ENCODE data around the gene PTGS1. TPM values are rescaled to one million over a fixed set of nuclear protein-coding genes. Genes with fewer than 3 reads are reported as not detected.

The PTGS1 gene
- total and polyA plus RNA-seq, 8 donors: 0.32 to 9.9 (median 0.99) TPM

- intact Hi-C loops (cut with DNase I): loop anchor here in 1 of 3 donors (5.0 kb wide), 1 partner anchor 222 kb away; no protein-coding TSS in a partner anchor
- no peaks in the 10 kb centered on the region for H3K9me3 ChIP-seq
- no peak overlapping the region for H3K4me3 ChIP-seq
- TF ChIP-seq, protein P1, sequence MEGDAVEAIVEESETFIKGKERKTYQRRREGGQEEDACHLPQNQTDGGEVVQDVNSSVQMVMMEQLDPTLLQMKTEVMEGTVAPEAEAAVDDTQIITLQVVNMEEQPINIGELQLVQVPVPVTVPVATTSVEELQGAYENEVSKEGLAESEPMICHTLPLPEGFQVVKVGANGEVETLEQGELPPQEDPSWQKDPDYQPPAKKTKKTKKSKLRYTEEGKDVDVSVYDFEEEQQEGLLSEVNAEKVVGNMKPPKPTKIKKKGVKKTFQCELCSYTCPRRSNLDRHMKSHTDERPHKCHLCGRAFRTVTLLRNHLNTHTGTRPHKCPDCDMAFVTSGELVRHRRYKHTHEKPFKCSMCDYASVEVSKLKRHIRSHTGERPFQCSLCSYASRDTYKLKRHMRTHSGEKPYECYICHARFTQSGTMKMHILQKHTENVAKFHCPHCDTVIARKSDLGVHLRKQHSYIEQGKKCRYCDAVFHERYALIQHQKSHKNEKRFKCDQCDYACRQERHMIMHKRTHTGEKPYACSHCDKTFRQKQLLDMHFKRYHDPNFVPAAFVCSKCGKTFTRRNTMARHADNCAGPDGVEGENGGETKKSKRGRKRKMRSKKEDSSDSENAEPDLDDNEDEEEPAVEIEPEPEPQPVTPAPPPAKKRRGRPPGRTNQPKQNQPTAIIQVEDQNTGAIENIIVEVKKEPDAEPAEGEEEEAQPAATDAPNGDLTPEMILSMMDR (IDR thresholded peaks at IDR 0.05): no peak
- DNase-seq (no peak), FAIRE-seq (no peak), ATAC-seq (no peak)
- no peak overlapping the region for H3K27ac ChIP-seq
- H3K36me3 ChIP-seq: no peaks in the 10 kb centered on the region
- no peaks in the 10 kb centered on the region for H3K27me3 ChIP-seq
- WGBS, 2 donors: 61 to 71% methylated on average over 4 of the region's 4 CpGs
- no peaks in the 10 kb centered on the region for H3K4me1 ChIP-seq
Measured at GRCh38 chr9:122349201-122349600, 21.6 kb upstream of the PTGS1 start.

- WGBS, 2 donors: 26 to 28% methylated on average over 11 of the region's 11 CpGs
- FAIRE-seq: no peak
Measured at GRCh38 chr9:122350577-122351355, 20.1 kb upstream of the PTGS1 start.

DNA sequence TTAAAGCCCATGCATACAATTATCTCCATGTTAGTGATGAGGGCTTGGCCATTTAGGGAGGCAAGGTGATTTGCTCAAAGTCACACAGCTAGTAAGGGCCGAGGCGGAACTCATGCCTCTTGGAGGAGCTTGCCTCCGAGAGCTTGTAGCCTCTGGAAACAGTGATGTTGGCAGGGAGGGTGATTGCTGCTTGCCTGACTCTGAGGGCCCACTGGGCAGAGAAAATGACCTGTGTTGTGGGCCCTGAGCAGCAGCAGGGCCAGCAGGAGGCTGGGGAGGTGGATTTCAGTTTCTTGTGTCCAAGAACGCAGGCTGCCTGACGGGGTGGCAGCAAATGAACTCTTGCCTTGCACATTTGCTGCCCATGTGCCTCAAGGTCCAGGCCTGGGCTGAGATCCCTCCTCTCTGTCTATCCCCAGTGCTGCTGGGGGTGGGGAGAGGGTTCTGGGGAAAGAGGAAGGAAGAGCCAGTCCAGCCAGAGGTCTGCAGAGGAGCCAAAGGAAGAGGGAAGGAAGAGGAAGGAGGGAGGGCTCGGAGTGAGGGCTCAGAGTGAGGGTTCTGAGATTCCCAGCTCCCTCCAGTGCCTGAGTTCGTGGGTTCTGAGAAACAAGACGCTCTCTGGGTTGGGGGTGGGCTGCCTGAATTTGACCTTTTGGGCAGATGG, 16.2 kb upstream of the PTGS1 start:
- Histone ChIP-seq H3K9me3 (no peaks in the 10 kb centered on the region), H3K27ac (no peak overlapping the region), H3K4me3 (no peak overlapping the region), H3K36me3 (no peaks in the 10 kb centered on the region), H3K27me3 (no peaks in the 10 kb centered on the region), H3K4me1 (no peaks in the 10 kb centered on the region)
- FAIRE-seq (no peak), ATAC-seq (peak in 2 of 4 donors; percentile 46 to 66), DNase-seq (peak in 1 of 6 donors; percentile 43)
- WGBS, 2 donors: 78 to 82% methylated on average over 8 of the region's 8 CpGs
- TF ChIP-seq, protein P1 (IDR thresholded peaks at IDR 0.05): no peak
- intact Hi-C loops (cut with DNase I): loop anchor here in 1 of 3 donors (10.0 kb wide), 1 partner anchor 240 kb away; no protein-coding TSS in a partner anchor

More at GRCh38 chr9:122350577-122351355, 20.1 kb upstream of the PTGS1 start:
- DNase-seq: peak; percentile 65 to 95 (median 84)
- intact Hi-C loops (cut with DNase I): loop anchor here in 2 of 3 donors (2.0 to 10.0 kb wide), 2 partner anchors 224 to 236 kb away; no protein-coding TSS in a partner anchor
- no peaks in the 10 kb centered on the region for H3K27me3 ChIP-seq
- no peak overlapping the region for H3K4me3 ChIP-seq
- H3K36me3 ChIP-seq: no peaks in the 10 kb centered on the region
- H3K4me1 ChIP-seq: no peaks in the 10 kb centered on the region
- no peak overlapping the region for H3K27ac ChIP-seq
- H3K9me3 ChIP-seq: no peaks in the 10 kb centered on the region
- ATAC-seq: peak; percentile 86 to 94 (median 92)
- TF ChIP-seq, protein P1 (IDR thresholded peaks at IDR 0.05): peak; percentile 91 to 96 (median 94)

DNA sequence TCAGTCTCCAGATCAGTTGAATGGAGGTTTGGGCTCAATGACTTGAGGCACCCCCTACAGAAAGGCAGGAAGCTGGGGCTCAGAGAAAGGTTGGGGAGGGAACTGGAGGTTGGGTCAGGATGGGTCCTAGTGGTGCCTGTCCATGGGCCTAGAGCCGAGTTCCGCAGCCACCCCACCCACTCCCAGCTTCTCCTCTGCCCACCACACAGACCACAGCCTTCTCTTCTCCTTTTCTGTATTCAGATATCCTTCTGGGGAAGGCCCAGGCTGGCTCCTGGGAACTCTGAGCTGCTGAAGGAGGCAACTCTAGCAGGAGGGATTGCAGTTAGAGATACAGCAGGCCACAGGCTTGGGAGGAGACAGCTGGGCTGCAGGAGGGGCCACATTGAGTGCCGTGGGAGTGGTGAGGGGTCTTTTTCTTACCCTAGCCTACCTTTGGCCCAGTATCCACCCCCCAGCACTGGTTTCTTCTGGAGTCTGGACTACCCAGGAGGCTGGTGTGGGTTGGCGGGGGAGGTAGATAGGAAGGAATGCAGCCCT, 15.4 kb upstream of the PTGS1 start:
- DNase-seq (no peak), FAIRE-seq (no peak), ATAC-seq (peak in 2 of 4 donors; percentile 30 to 49)
- H3K4me1 ChIP-seq: no peaks in the 10 kb centered on the region
- WGBS, 2 donors: 77 to 79% methylated on average over 4 of the region's 4 CpGs
- no peaks in the 10 kb centered on the region for H3K36me3 ChIP-seq
- H3K4me3 ChIP-seq: no peak overlapping the region
- H3K9me3 ChIP-seq: no peaks in the 10 kb centered on the region
- TF ChIP-seq, protein P1 (IDR thresholded peaks at IDR 0.05): no peak
- intact Hi-C loops (cut with DNase I): loop anchor here in 1 of 3 donors (10.0 kb wide), 1 partner anchor 241 kb away; no protein-coding TSS in a partner anchor
- no peaks in the 10 kb centered on the region for H3K27me3 ChIP-seq
- H3K27ac ChIP-seq: no peak overlapping the region
